Central memory CD8-positive, alpha-beta T cell (primary cell): ENCODE results near the gene GAS7.

Source experiments
- ATAC-seq: fragments of 150-1000 bp; cut with Tn5 transposase; replicated peaks from 2 replicates; pipeline ENCODE4 v1.10.0; 2022; ENCODE audit warnings: mild to moderate bottlenecking, moderate FRiP score, moderate number of reproducible peaks; ENCODE audit not compliant: poor library complexity, severe bottlenecking; ENCODE audit errors: extremely low read depth
- DNase-seq, 2 donors: peaks; one replicate each; pipeline ENCODE4 v3.0.0; 2021; ENCODE audit warnings: low spot score in 2 of 2
- H3K27ac Mint-ChIP-seq: one replicate; pipeline ENCODE4 v1.8.0; 2022; ENCODE audit warnings: low read depth, mild to moderate bottlenecking, moderate library complexity, mixed read lengths
- H3K27me3 Mint-ChIP-seq: one replicate; pipeline ENCODE4 v1.8.0; 2022; ENCODE audit warnings: mixed read lengths
- H3K36me3 Mint-ChIP-seq: one replicate; pipeline ENCODE4 v1.8.0; 2022; ENCODE audit warnings: mild to moderate bottlenecking, moderate library complexity, mixed read lengths; ENCODE audit not compliant: insufficient read depth
- H3K4me1 Mint-ChIP-seq: one replicate; pipeline ENCODE4 v1.8.0; 2022; ENCODE audit warnings: mixed read lengths
- H3K4me3 Mint-ChIP-seq: one replicate; pipeline ENCODE4 v1.8.0; 2022; ENCODE audit warnings: mild to moderate bottlenecking, moderate library complexity, mixed read lengths
- H3K9me3 Mint-ChIP-seq: one replicate; pipeline ENCODE4 v1.8.0; 2022; ENCODE audit warnings: mixed read lengths

The GAS7 gene

DNA sequence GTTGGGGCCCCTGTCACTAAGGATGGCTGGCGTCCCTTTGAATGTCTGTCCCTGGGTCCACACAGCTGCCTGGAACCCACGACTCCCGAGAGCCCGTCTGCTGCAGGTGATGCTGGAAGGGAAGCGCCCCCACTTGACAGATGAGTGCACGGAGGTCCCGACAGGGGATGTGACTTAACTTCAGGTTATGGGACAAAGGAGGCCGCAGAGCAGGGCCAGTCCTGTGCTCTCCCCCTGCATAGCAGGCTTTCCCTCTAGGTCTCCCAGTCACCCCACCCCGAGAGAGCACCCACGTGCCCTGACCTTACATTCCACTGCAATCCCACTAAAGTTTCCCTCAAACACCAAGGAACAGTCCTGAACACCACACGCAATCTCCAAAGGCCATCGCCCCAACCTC lies 287.3 kb downstream of the GAS7 start:
- Mint-ChIP-seq H3K9me3 (no peaks in the 10 kb centered on the region), H3K36me3 (peaks cover 12% of the 10 kb centered on the region), H3K4me1 (peaks cover 6% of the 10 kb centered on the region), H3K27ac (peak overlapping the region; percentile 30), H3K27me3 (peaks cover 10% of the 10 kb centered on the region), H3K4me3 (no peak overlapping the region)
- ATAC-seq, result no peak
- DNase-seq, result no peak

DNA sequence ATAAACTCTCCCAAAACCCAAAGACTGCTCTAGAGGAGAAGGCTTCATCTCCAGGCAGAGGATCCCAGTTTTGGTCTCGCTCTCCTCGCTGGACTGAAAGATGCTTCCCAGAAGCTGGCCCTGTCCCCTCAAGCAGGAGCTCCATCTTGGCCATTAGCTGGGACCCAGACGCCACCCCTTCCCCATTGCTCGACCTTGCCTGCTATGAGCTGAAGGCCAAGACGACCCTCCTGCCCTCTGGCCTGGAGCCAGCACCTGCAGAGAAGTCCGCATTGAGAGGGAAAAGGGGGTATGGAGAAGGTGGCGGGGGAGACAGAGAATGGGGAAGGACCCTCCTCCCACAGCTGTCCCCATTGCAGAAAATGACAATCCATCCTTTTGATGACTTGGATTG lies 289.8 kb downstream of the GAS7 start:
- Mint-ChIP-seq H3K9me3 (no peaks in the 10 kb centered on the region), H3K4me3 (no peak overlapping the region), H3K27me3 (peaks cover 19% of the 10 kb centered on the region), H3K4me1 (peaks cover 6% of the 10 kb centered on the region), H3K27ac (no peak overlapping the region), H3K36me3 (peaks cover 4% of the 10 kb centered on the region)
- DNase-seq, result no peak
- ATAC-seq, result no peak

DNA sequence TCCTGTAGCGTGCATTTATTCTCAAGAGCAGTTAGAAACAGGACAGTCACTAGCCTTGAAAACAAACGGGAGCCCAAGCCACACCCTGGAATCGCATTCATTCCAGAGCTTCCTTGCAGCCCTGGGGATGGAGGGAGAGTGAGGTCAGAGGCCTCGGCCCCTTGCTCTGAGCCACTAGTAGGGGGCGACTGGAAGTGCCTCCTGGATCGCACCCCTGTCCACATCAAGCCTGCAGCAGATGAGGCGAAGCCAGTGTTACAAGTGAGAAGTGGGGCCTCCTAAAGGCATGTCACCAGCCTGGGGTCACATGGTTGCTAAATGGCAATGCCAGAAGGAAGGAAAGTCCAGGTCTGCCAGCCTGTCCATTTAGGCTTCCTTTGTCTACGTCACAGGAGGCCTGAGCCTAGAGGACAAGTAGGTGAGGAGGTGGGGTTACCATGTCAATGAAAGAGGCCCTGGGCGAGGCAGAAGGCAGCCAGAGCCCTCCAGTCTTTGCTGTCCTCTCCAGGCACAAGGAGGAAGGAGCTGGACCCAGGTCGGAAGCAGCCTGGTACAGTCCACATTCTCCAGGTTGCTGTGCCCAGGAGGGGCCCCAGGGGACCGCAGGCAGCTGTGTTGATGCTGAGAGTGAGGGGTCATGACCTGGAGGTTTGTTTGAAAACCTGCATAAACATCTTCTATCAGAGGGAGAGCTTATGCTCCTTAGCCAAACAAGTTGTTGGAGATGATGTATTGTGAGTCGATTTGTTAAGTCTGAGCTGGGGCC lies 290.3 kb downstream of the GAS7 start:
- no peak for DNase-seq
- no peaks in the 10 kb centered on the region for H3K9me3 Mint-ChIP-seq
- H3K27ac Mint-ChIP-seq, result no peak overlapping the region
- peaks cover 19% of the 10 kb centered on the region for H3K27me3 Mint-ChIP-seq
- ATAC-seq, result no peak
- H3K36me3 Mint-ChIP-seq, result peaks cover 3% of the 10 kb centered on the region
- peaks cover 6% of the 10 kb centered on the region for H3K4me1 Mint-ChIP-seq
- H3K4me3 Mint-ChIP-seq, result no peak overlapping the region

DNA sequence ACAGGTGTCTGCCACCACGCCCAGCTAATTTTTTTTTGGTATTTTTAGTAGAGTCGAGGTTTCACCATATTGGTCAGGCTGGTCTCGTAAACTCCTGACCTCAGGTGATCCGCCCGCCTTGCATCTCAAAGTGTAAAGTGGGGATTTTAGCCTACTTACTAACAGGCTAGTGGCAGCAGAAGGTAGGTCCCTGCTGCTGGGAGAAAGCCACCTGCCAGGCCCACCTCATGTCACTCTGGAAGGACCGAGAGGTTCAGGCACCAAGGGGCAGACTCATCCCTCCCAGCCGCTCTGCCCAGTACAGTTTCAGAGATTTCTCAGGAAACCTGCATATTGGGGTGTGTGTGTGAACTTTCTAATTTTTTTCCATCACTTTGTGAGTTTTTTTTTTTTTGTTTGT lies 291.3 kb downstream of the GAS7 start:
- Mint-ChIP-seq H3K4me3 (no peak overlapping the region), H3K4me1 (peaks cover 6% of the 10 kb centered on the region), H3K36me3 (peaks cover 2% of the 10 kb centered on the region), H3K27ac (no peak overlapping the region), H3K27me3 (peaks cover 26% of the 10 kb centered on the region), H3K9me3 (no peaks in the 10 kb centered on the region)
- DNase-seq (no peak), ATAC-seq (no peak)

DNA sequence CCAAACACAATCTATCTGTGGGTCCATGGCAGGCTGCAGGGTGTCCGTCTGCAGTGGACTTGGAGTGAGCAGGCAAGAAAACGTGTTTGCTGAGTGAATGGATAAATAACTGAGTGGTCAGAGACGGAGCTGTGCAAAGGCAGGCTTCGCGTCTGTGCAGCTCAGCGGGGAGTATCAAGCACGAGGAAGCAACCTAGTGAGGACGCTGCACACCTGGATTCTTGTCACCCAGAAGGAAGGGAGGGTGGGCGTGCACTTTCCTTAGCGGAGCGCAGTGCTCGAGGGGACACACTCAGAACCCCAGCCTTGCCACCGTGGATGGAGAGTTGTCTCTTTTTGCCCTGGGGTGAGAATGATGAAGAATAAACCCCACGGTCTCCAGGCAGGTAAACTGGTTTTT lies 291.8 kb downstream of the GAS7 start:
- peaks cover 6% of the 10 kb centered on the region for H3K4me1 Mint-ChIP-seq
- H3K4me3 Mint-ChIP-seq, result no peak overlapping the region
- DNase-seq (no peak), ATAC-seq (no peak)
- H3K36me3 Mint-ChIP-seq, result no peaks in the 10 kb centered on the region
- H3K9me3 Mint-ChIP-seq, result no peaks in the 10 kb centered on the region
- H3K27ac Mint-ChIP-seq, result no peak overlapping the region
- H3K27me3 Mint-ChIP-seq, result peaks cover 31% of the 10 kb centered on the region

DNA sequence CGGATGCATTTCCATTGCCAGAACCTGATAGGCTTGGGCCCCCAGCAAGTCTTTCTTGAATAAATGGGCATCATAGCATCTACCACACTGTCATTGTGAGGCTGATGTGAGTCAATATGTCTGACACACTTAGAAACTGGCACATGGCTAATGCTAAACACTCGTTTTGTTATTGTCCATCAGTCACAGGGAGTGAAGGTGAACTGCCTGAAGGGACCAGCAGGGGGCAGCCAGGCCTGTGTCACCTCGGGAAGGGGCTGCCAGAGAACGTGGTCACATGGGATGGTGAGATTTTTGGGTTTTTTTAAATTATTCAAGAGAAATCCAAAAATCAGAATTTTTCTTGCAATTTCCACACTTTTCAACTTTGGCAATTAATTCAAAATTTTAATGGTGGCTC lies 292.5 kb downstream of the GAS7 start:
- Mint-ChIP-seq H3K27ac (no peak overlapping the region), H3K4me1 (peaks cover 6% of the 10 kb centered on the region), H3K9me3 (no peaks in the 10 kb centered on the region), H3K27me3 (peaks cover 38% of the 10 kb centered on the region), H3K36me3 (no peaks in the 10 kb centered on the region), H3K4me3 (no peak overlapping the region)
- ATAC-seq, result no peak
- DNase-seq, result no peak

DNA sequence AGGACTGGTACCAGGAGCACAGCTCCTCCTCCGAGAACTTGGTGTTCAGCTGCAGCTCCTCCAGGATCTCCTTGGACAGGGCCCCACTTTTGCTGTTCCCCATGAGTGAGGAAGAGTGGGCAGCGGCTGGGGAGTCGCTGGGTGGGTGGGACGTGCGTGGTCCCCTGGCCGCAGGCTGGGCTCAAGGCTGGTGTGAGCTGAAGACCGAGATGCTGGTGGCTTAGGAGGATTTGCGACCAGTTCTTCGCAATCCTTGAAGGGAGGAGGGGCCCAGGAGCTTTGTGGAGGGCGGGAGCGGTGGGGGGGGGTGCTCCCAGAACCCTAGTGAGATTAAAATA lies 293.4 kb downstream of the GAS7 start, which contains the start of gene RCVRN:
RCVRN (minus strand) TSS at position 194 of the 338 bp plus-strand sequence; CDS start at position 103, 91 bp downstream.
- DNase-seq (no peak), ATAC-seq (no peak)
- Mint-ChIP-seq H3K27me3 (peaks cover 44% of the 10 kb centered on the region), H3K4me3 (no peak within 1 kb of the TSS), H3K9me3 (no peaks in the 10 kb centered on the region), H3K4me1 (peaks cover 6% of the 10 kb centered on the region), H3K36me3 (no peaks in the 10 kb centered on the region), H3K27ac (no peak within 1 kb of the TSS)

DNA sequence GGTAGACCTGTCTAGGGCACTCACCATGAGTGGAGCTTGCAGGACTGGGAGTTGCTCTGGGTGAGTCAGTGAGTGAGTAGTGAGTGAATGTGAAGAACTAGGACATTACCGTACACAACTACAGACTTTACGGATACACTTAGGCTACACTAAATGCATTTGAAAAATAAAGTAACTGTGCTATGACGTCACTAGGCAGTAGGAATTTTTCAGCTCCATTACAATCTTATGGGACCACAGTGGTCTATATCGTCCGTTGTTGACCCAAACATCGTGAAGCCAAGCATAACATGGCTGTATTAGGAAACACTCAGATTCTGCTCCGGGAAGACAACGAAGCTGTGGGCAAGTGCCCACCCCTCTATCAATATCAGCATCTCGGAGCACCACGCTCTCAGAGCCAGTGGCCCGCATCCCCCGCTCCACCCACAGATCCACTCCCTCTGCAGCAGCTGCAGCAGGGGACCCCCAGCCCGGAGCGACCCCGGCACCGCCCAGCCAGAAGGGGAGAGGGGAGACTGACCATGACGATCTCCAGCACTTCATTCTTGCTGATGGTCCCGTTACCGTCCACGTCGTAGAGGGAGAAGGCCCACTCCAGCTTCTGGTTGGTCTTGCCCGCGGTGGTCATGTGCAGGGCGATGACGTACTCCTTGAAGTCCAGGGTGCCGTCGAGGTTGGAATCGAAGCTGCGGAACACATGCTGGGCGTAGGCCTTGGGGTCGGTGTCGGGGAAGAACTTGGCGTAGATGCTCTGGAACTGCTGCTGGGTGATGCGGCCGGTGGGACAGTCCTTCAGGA lies 293.9 kb downstream of the GAS7 start:
- Mint-ChIP-seq H3K27ac (no peak overlapping the region), H3K4me3 (no peak overlapping the region), H3K4me1 (peaks cover 3% of the 10 kb centered on the region), H3K9me3 (no peaks in the 10 kb centered on the region), H3K36me3 (no peaks in the 10 kb centered on the region), H3K27me3 (peaks cover 40% of the 10 kb centered on the region)
- DNase-seq (no peak), ATAC-seq (no peak)

DNA sequence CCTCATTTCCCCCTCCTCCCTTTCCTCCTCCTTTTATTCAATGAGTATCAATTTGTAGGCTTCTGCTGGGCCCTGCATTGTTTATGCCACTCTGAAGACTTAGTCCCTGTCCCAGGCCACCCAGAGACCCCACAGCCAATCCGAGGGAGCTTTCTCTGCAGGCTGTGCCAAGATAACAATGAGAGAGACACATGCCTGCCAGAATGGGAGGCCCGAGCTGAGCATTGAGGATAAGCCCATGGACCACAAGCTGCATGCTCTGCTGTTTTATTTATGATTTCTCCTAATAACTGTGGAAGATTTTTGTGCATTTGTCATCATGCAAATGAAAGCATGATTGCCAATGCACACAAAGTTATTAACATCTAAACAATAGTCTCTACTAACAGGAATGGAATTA lies 296.3 kb downstream of the GAS7 start:
- Mint-ChIP-seq H3K4me3 (no peak overlapping the region), H3K27me3 (peaks cover 41% of the 10 kb centered on the region), H3K36me3 (peaks cover 3% of the 10 kb centered on the region), H3K27ac (no peak overlapping the region), H3K9me3 (no peaks in the 10 kb centered on the region), H3K4me1 (no peaks in the 10 kb centered on the region)
- no peak for ATAC-seq
- no peak for DNase-seq

DNA sequence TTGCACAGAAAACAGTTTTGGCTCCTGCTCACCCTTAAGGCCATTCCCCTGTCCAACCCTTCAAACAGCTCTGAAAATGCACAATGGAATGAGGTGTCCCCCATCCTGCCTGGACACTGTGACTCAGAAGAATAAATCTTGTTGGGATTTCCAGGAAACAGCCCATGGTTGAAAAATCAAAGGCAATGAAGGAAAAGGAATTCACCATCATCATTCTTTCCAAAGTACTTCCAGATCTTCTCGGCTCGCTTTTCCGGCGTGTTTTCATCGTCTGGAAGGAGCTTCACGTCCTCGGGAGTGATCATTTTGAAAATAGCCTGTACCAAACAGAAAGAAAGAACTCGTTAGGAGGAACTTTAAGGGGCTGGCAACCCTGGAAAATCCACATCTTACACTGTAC lies 297.6 kb downstream of the GAS7 start:
- peaks cover 51% of the 10 kb centered on the region for H3K27me3 Mint-ChIP-seq
- H3K4me3 Mint-ChIP-seq, result no peak overlapping the region
- peaks cover 3% of the 10 kb centered on the region for H3K36me3 Mint-ChIP-seq
- no peaks in the 10 kb centered on the region for H3K9me3 Mint-ChIP-seq
- no peaks in the 10 kb centered on the region for H3K4me1 Mint-ChIP-seq
- DNase-seq (no peak), ATAC-seq (no peak)
- H3K27ac Mint-ChIP-seq, result no peak overlapping the region

DNA sequence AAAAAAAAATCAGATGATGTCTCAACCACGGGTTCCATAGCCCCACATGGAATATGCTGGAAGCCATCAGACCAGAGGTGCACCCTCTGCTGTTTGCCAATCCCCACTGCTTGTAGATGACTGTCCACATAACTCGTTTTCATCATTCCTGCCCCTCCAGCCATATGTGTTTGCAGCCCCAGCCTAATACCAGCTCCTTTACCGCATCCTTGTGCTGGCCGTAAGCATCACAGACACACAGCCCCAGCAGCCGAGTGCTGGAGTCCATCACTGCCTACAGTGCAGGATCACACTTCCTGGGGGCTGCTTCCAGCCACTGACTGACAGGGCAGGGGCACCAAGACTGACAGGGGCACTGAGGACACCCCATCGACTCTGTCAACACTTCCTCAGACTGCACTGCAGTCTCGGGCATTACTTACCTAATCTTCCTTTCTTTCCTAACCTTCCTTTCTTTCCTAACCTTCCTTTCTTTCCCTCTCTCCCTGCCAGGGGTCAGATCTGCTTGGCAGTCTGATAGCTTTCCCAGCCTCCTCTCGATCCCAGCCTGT lies 298.3 kb downstream of the GAS7 start:
- Mint-ChIP-seq H3K4me1 (no peaks in the 10 kb centered on the region), H3K36me3 (peaks cover 3% of the 10 kb centered on the region), H3K27ac (no peak overlapping the region), H3K4me3 (no peak overlapping the region), H3K9me3 (no peaks in the 10 kb centered on the region), H3K27me3 (peaks cover 48% of the 10 kb centered on the region)
- ATAC-seq (no peak), DNase-seq (no peak)

DNA sequence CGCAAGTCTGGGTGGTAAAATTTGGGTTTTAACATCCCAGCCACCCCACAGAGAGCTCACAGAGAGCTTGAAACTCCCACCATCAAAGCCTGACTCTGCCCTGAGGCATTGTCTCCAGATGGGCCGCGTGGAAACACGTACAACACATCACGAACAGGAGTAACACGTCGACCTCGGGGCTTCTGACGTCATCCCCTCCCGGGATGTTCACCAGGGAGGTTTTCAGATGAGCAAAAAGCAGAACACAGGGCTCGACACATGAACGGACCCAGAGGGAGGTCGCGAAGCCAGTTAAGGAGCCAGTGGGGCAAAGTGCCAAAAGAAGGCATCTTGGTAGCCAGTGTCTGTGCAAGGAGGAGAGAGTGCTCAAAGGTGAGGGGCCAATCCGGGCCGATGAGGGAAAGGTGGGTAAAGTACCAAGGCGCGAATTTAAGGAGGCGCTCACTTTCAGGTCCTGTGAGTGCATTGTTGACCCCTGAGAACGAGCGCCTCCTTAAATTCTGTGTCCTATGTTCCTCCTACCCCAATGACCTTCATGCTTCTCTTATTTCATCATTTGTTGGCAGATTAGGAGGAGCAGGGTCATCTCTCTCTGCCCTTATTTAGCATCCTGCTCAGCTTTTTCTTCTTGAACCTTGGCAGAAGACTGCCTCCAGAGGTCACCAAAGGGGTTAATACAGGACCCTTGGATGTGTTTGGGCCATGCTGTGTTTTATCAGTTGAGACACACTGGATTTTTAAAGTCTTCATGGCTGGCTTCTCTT lies 298.9 kb downstream of the GAS7 start:
- H3K9me3 Mint-ChIP-seq, result no peaks in the 10 kb centered on the region
- no peak overlapping the region for H3K4me3 Mint-ChIP-seq
- DNase-seq, result no peak
- H3K27me3 Mint-ChIP-seq, result peaks cover 48% of the 10 kb centered on the region
- no peak overlapping the region for H3K27ac Mint-ChIP-seq
- ATAC-seq, result no peak
- H3K36me3 Mint-ChIP-seq, result peaks cover 3% of the 10 kb centered on the region
- H3K4me1 Mint-ChIP-seq, result no peaks in the 10 kb centered on the region
